ENCODE data around the gene SAP130.

The SAP130 gene

GRCh38 chr2:128053331-128053730, 25.5 kb upstream of the SAP130 start:
- Histone ChIP-seq H3K27me3 (replicated peaks; ENCODE audit: control insufficient read depth, insufficient read depth, low read length, poor library complexity, severe bottlenecking) (no peaks in the 10 kb centered on the region), H3K36me3 (ENCODE audit: control insufficient read depth, insufficient read depth, low read length) (no peaks in the 10 kb centered on the region), H3K4me1 (ENCODE audit: control insufficient read depth, insufficient read depth, low read length, poor library complexity, severe bottlenecking) (no peaks in the 10 kb centered on the region), H3K27ac (ENCODE audit: insufficient read depth, low read length, poor library complexity, severe bottlenecking) (no peak overlapping the region), H3K9me3 (ENCODE audit: control insufficient read depth, low read length) (no peaks in the 10 kb centered on the region), H3K4me3 (ENCODE audit: insufficient read depth, low read depth, low read length, poor library complexity, severe bottlenecking) (no peak overlapping the region)
- DNase-seq = no peak

DNA sequence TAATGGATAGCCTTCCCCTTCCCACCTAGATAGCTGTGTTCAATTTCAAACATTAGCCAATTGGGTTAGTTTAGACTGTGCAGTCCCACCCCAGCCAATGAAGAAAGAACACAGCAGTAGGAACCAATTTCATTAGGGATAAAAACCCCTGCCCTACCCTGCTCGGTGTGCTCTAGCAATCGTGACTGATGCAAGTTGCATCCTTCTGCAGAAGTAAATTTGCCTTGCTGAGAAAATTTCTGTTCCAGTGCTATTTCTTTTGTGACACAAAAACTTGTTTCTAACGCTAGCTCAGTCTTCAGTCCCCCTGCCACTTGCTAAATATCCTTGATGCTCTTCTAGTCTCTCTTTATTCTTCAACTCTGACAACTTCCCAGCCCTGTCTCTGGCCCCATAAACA, 15.2 kb upstream of the SAP130 start:
- Histone ChIP-seq H3K4me1 (ENCODE audit: control insufficient read depth, insufficient read depth, low read length, poor library complexity, severe bottlenecking) (no peaks in the 10 kb centered on the region), H3K27me3 (replicated peaks; ENCODE audit: control insufficient read depth, insufficient read depth, low read length, poor library complexity, severe bottlenecking) (no peaks in the 10 kb centered on the region), H3K36me3 (ENCODE audit: control insufficient read depth, insufficient read depth, low read length) (no peaks in the 10 kb centered on the region), H3K9me3 (ENCODE audit: control insufficient read depth, low read length) (peaks cover 12% of the 10 kb centered on the region), H3K27ac (ENCODE audit: insufficient read depth, low read length, poor library complexity, severe bottlenecking) (no peak overlapping the region), H3K4me3 (ENCODE audit: insufficient read depth, low read depth, low read length, poor library complexity, severe bottlenecking) (no peak overlapping the region)
- no peak for DNase-seq

- DNase-seq = no peak
- peaks cover 27% of the 10 kb centered on the region for H3K9me3 ChIP-seq (ENCODE audit: control insufficient read depth, low read length)
- H3K4me3 ChIP-seq (ENCODE audit: insufficient read depth, low read depth, low read length, poor library complexity, severe bottlenecking) = no peak overlapping the region
- no peaks in the 10 kb centered on the region for H3K27me3 ChIP-seq (replicated peaks; ENCODE audit: control insufficient read depth, insufficient read depth, low read length, poor library complexity, severe bottlenecking)
- H3K4me1 ChIP-seq (ENCODE audit: control insufficient read depth, insufficient read depth, low read length, poor library complexity, severe bottlenecking) = no peaks in the 10 kb centered on the region
- no peaks in the 10 kb centered on the region for H3K36me3 ChIP-seq (ENCODE audit: control insufficient read depth, insufficient read depth, low read length)
- no peak overlapping the region for H3K27ac ChIP-seq (ENCODE audit: insufficient read depth, low read length, poor library complexity, severe bottlenecking)
These were observed 13.7 kb upstream of the SAP130 start for GRCh38 chr2:128041561-128041960.

GRCh38 chr2:128040166-128040771, 12.4 kb upstream of the SAP130 start:
- Histone ChIP-seq H3K27me3 (replicated peaks; ENCODE audit: control insufficient read depth, insufficient read depth, low read length, poor library complexity, severe bottlenecking) (no peaks in the 10 kb centered on the region), H3K4me1 (ENCODE audit: control insufficient read depth, insufficient read depth, low read length, poor library complexity, severe bottlenecking) (no peaks in the 10 kb centered on the region), H3K27ac (ENCODE audit: insufficient read depth, low read length, poor library complexity, severe bottlenecking) (no peak overlapping the region), H3K4me3 (ENCODE audit: insufficient read depth, low read depth, low read length, poor library complexity, severe bottlenecking) (no peak overlapping the region), H3K36me3 (ENCODE audit: control insufficient read depth, insufficient read depth, low read length) (no peaks in the 10 kb centered on the region), H3K9me3 (ENCODE audit: control insufficient read depth, low read length) (peaks cover 29% of the 10 kb centered on the region)
- DNase-seq = no peak

- Histone ChIP-seq H3K4me1 (ENCODE audit: control insufficient read depth, insufficient read depth, low read length, poor library complexity, severe bottlenecking) (no peaks in the 10 kb centered on the region), H3K9me3 (ENCODE audit: control insufficient read depth, low read length) (peaks cover 29% of the 10 kb centered on the region), H3K4me3 (ENCODE audit: insufficient read depth, low read depth, low read length, poor library complexity, severe bottlenecking) (no peak overlapping the region), H3K27ac (ENCODE audit: insufficient read depth, low read length, poor library complexity, severe bottlenecking) (no peak overlapping the region), H3K36me3 (ENCODE audit: control insufficient read depth, insufficient read depth, low read length) (no peaks in the 10 kb centered on the region), H3K27me3 (replicated peaks; ENCODE audit: control insufficient read depth, insufficient read depth, low read length, poor library complexity, severe bottlenecking) (no peaks in the 10 kb centered on the region)
- no peak for DNase-seq
These were observed 11.7 kb upstream of the SAP130 start for GRCh38 chr2:128039535-128039934.

GRCh38 chr2:128038411-128038810, 10.6 kb upstream of the SAP130 start:
- Histone ChIP-seq H3K4me3 (ENCODE audit: insufficient read depth, low read depth, low read length, poor library complexity, severe bottlenecking) (no peak overlapping the region), H3K4me1 (ENCODE audit: control insufficient read depth, insufficient read depth, low read length, poor library complexity, severe bottlenecking) (no peaks in the 10 kb centered on the region), H3K36me3 (ENCODE audit: control insufficient read depth, insufficient read depth, low read length) (no peaks in the 10 kb centered on the region), H3K9me3 (ENCODE audit: control insufficient read depth, low read length) (peaks cover 26% of the 10 kb centered on the region), H3K27me3 (replicated peaks; ENCODE audit: control insufficient read depth, insufficient read depth, low read length, poor library complexity, severe bottlenecking) (no peaks in the 10 kb centered on the region), H3K27ac (ENCODE audit: insufficient read depth, low read length, poor library complexity, severe bottlenecking) (no peak overlapping the region)
- DNase-seq = no peak

DNA sequence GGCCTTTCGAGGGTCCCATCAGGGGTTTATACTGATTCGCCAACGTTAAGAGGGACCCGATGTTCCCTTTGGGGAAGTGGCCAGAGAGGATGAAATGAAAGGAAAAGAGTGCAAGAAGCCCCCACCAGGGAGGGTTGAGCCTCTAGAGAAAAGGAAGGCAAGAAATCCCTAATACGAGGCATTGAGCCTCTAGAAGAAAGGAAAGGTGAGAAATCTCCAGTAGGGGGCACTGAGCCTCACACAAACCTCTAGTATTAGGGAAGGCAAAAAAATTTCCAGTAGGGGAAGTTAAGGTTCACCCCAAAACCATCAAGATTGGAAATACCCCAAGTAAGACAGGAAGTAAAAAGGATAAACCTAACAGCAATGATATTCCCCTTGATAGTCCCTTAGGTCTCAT, 9.8 kb upstream of the SAP130 start:
- Histone ChIP-seq H3K4me3 (ENCODE audit: insufficient read depth, low read depth, low read length, poor library complexity, severe bottlenecking) (no peak overlapping the region), H3K27ac (ENCODE audit: insufficient read depth, low read length, poor library complexity, severe bottlenecking) (no peak overlapping the region), H3K9me3 (ENCODE audit: control insufficient read depth, low read length) (peaks cover 19% of the 10 kb centered on the region), H3K36me3 (ENCODE audit: control insufficient read depth, insufficient read depth, low read length) (no peaks in the 10 kb centered on the region), H3K4me1 (ENCODE audit: control insufficient read depth, insufficient read depth, low read length, poor library complexity, severe bottlenecking) (no peaks in the 10 kb centered on the region), H3K27me3 (replicated peaks; ENCODE audit: control insufficient read depth, insufficient read depth, low read length, poor library complexity, severe bottlenecking) (no peaks in the 10 kb centered on the region)
- no peak for DNase-seq

DNA sequence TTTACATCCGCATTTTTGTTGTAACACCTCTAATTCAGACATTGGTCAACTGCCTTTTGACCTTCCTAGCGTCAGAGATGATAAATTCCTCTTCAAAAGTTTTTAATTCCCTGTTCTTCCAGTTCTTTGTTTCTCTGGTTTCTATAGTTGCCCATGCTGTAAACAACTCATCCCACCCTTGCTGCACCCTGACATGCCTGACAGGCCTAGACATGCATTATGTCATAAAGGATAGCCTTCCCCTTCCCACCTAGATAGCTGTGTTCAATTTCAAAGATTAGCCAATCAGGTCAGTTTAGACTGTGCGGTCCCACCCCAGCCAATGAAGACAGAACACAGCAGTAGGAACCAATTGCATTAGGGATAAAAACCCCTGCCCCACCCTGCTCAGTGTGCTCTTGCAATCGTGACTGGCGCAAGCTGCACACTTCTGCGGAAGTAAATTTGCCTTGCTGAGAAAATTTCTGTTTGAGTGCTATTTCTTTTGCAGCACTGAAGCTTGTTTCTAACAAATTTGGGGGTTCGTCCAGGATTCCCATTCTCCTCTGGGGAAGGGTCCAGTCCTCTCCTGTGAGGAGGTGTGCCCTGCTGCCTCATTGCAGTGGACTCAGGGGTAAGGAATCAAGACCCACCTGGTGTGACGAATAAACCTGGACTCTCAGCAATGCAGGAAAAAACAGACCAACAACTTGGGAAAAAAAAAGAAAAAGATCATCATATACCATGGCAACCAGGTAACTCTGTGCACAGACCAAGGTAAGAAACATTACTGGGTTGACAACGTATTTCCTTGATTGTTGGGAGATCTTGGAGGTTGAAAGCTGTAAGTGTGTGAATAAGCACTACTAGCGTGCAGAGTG, 9.1 kb upstream of the SAP130 start:
- no peaks in the 10 kb centered on the region for H3K36me3 ChIP-seq (ENCODE audit: control insufficient read depth, insufficient read depth, low read length)
- DNase-seq = no peak
- H3K27ac ChIP-seq (ENCODE audit: insufficient read depth, low read length, poor library complexity, severe bottlenecking) = no peak overlapping the region
- no peaks in the 10 kb centered on the region for H3K27me3 ChIP-seq (replicated peaks; ENCODE audit: control insufficient read depth, insufficient read depth, low read length, poor library complexity, severe bottlenecking)
- H3K4me1 ChIP-seq (ENCODE audit: control insufficient read depth, insufficient read depth, low read length, poor library complexity, severe bottlenecking) = no peaks in the 10 kb centered on the region
- no peak overlapping the region for H3K4me3 ChIP-seq (ENCODE audit: insufficient read depth, low read depth, low read length, poor library complexity, severe bottlenecking)
- H3K9me3 ChIP-seq (ENCODE audit: control insufficient read depth, low read length) = peaks cover 19% of the 10 kb centered on the region

GRCh38 chr2:128032092-128032491, 4.2 kb upstream of the SAP130 start:
- Histone ChIP-seq H3K27me3 (replicated peaks; ENCODE audit: control insufficient read depth, insufficient read depth, low read length, poor library complexity, severe bottlenecking) (no peaks in the 10 kb centered on the region), H3K9me3 (ENCODE audit: control insufficient read depth, low read length) (peaks cover 7% of the 10 kb centered on the region), H3K4me1 (ENCODE audit: control insufficient read depth, insufficient read depth, low read length, poor library complexity, severe bottlenecking) (no peaks in the 10 kb centered on the region), H3K36me3 (ENCODE audit: control insufficient read depth, insufficient read depth, low read length) (no peaks in the 10 kb centered on the region), H3K4me3 (ENCODE audit: insufficient read depth, low read depth, low read length, poor library complexity, severe bottlenecking) (no peak overlapping the region), H3K27ac (ENCODE audit: insufficient read depth, low read length, poor library complexity, severe bottlenecking) (no peak overlapping the region)
- DNase-seq = no peak

DNA sequence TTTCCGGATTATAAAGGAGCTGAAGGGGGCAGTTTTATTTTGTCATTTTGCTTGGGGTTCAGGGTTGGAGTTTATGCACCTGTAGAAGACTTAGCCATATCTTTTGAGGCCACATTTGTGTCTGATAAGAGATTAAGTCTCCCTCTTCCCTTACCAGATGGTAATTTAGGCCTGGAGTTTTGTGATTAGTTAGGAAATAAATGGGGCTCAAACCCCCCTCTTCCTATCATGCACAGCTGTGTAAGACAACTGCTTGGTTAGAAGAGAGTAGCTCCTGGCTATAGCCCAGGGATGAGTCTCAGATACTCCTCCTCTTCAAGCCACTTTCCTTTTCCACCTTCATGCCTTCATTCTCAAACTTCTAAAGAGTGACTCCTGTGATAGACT, 802 bp upstream of the SAP130 start:
- no peaks in the 10 kb centered on the region for H3K27me3 ChIP-seq (replicated peaks; ENCODE audit: control insufficient read depth, insufficient read depth, low read length, poor library complexity, severe bottlenecking)
- no peaks in the 10 kb centered on the region for H3K9me3 ChIP-seq (ENCODE audit: control insufficient read depth, low read length)
- peak overlapping the region; percentile 83 for H3K4me3 ChIP-seq (ENCODE audit: insufficient read depth, low read depth, low read length, poor library complexity, severe bottlenecking)
- DNase-seq = no peak
- peaks cover 6% of the 10 kb centered on the region for H3K4me1 ChIP-seq (ENCODE audit: control insufficient read depth, insufficient read depth, low read length, poor library complexity, severe bottlenecking)
- H3K36me3 ChIP-seq (ENCODE audit: control insufficient read depth, insufficient read depth, low read length) = no peaks in the 10 kb centered on the region
- peak overlapping the region; percentile 83 for H3K27ac ChIP-seq (ENCODE audit: insufficient read depth, low read length, poor library complexity, severe bottlenecking)
